WTC11 (cell line): Measurements from ENCODE around the gene HPSE2. TPM values are rescaled to one million over a fixed set of nuclear protein-coding genes. Genes with fewer than 3 reads are reported as not detected.

Source experiments
- ATAC-seq: fragments of 200-7000 bp; cut with Tn5 transposase; 2 replicates; pipeline ENCODE4 v1.10.0; 2021; ENCODE audit warnings: mild to moderate bottlenecking, moderate library complexity
- CTCF ChIA-PET: fragments of 300-600 bp; sonication (Branson Sonifier 250); formaldehyde crosslinking; loops from one replicate; lab custom pipeline; 2021; ENCODE audit warnings: antibody characterized with exemption; lab: Charles Lee
- POLR2A ChIA-PET: fragments of 350-600 bp; sonication (Branson Sonifier 250); formaldehyde crosslinking; loops from one replicate; lab custom pipeline; 2021; ENCODE audit warnings: antibody characterized with exemption; lab: Charles Lee
- DNase-seq: peaks from one replicate; pipeline ENCODE4 v3.0.0; 2021; ENCODE audit warnings: low spot score
- H3K27ac Mint-ChIP-seq: 2 replicates; pipeline ENCODE4 v1.8.0; 2021; ENCODE audit warnings: mixed read lengths
- H3K27me3 Mint-ChIP-seq: 2 replicates; pipeline ENCODE4 v1.8.0; 2021; ENCODE audit warnings: low read depth, mild to moderate bottlenecking, moderate library complexity, mixed read lengths
- H3K36me3 Mint-ChIP-seq: 2 replicates; pipeline ENCODE4 v1.8.0; 2021; ENCODE audit warnings: mixed read lengths
- H3K4me1 Mint-ChIP-seq: 2 replicates; pipeline ENCODE4 v1.8.0; 2022; ENCODE audit warnings: mixed read lengths
- H3K4me3 Mint-ChIP-seq: 2 replicates; pipeline ENCODE4 v1.8.0; 2021; ENCODE audit warnings: mild to moderate bottlenecking, moderate library complexity, mixed read lengths
- H3K9me3 Mint-ChIP-seq: 2 replicates; pipeline ENCODE4 v1.8.0; 2021; ENCODE audit warnings: mixed read lengths
- EMX1 ChIP-seq: fragments of 250-450 bp; sonication (Bioruptor Pico); IDR thresholded peaks from 2 replicates; pipeline ENCODE4 v1.8.0; 2021; ENCODE audit warnings: mild to moderate bottlenecking
- FOXJ3 ChIP-seq: sonication (generic); formaldehyde crosslinking; IDR thresholded peaks from 2 replicates; pipeline ENCODE4 v1.9.0; 2021; ENCODE audit warnings: missing genetic modification reagents, mild to moderate bottlenecking, borderline replicate concordance
- GTF2I ChIP-seq: fragments of 250-450 bp; sonication (Bioruptor Pico); conservative IDR thresholded peaks from 2 replicates; pipeline ENCODE4 v1.4.0; 2021; ENCODE audit warnings: mild to moderate bottlenecking
- IRF2 ChIP-seq: sonication (generic); formaldehyde crosslinking; IDR thresholded peaks from 2 replicates; pipeline ENCODE4 v1.8.0; 2022; ENCODE audit warnings: low read depth, missing genetic modification reagents, borderline replicate concordance
- JAZF1 ChIP-seq: fragments of 250-450 bp; sonication (Bioruptor Pico); IDR thresholded peaks from 2 replicates; pipeline ENCODE4 v1.9.0; 2021; ENCODE audit warnings: moderate library complexity, mild to moderate bottlenecking, inconsistent platforms
- JUN ChIP-seq: sonication (generic); formaldehyde crosslinking; IDR thresholded peaks from 2 replicates; pipeline ENCODE4 v1.8.0; 2023; ENCODE audit warnings: mild to moderate bottlenecking, missing genetic modification reagents
- KAT7 ChIP-seq: sonication (generic); formaldehyde crosslinking; IDR thresholded peaks from 2 replicates; pipeline ENCODE4 v1.8.1; 2023; ENCODE audit warnings: missing genetic modification reagents, mild to moderate bottlenecking, borderline replicate concordance
- NR1H2 ChIP-seq: sonication (generic); formaldehyde crosslinking; IDR thresholded peaks from 2 replicates; pipeline ENCODE4 v1.9.0; 2021; ENCODE audit warnings: mild to moderate bottlenecking, moderate library complexity, missing genetic modification reagents
- SOX15 ChIP-seq: fragments of 250-450 bp; sonication (Bioruptor Pico); IDR thresholded peaks from 2 replicates; pipeline ENCODE4 v1.9.0; 2021; ENCODE audit warnings: mild to moderate bottlenecking
- ZNF138 ChIP-seq: sonication (generic); formaldehyde crosslinking; conservative IDR thresholded peaks from 2 replicates; pipeline ENCODE4 v1.8.1; 2022; ENCODE audit warnings: mild to moderate bottlenecking, moderate library complexity, missing genetic modification reagents
- total RNA-seq: library from RNA; stranded (reverse); gene quantifications from 3 replicates; pipeline ENCODE4 v1.2.3, GENCODE V29; 2021
- TF ChIP-seq, protein P1 (sequence below): sonication (generic); formaldehyde crosslinking; IDR thresholded peaks from 2 replicates; pipeline ENCODE4 v1.8.1; 2023; ENCODE audit warnings: mild to moderate bottlenecking, missing genetic modification reagents, borderline replicate concordance
- TF ChIP-seq, protein P2 (sequence below): fragments of 250-450 bp; sonication (Bioruptor Pico); conservative IDR thresholded peaks from 2 replicates; pipeline ENCODE4 v1.9.0; 2021; ENCODE audit warnings: mild to moderate bottlenecking
- TF ChIP-seq, protein P3 (sequence below): sonication (generic); formaldehyde crosslinking; IDR thresholded peaks from 2 replicates; pipeline ENCODE4 v1.8.0; 2022; ENCODE audit warnings: missing genetic modification reagents
- TF ChIP-seq, protein P4 (sequence below): fragments of 250-450 bp; sonication (Bioruptor Pico); IDR thresholded peaks from 2 replicates; pipeline ENCODE4 v1.8.0; 2021; ENCODE audit warnings: mild to moderate bottlenecking
- TF ChIP-seq, protein P5 (sequence below): sonication (generic); formaldehyde crosslinking; IDR thresholded peaks from 2 replicates; pipeline ENCODE4 v1.8.1; 2022; ENCODE audit warnings: missing genetic modification reagents, borderline replicate concordance
- TF ChIP-seq, protein P6 (sequence below): sonication (generic); formaldehyde crosslinking; IDR thresholded peaks from 2 replicates; pipeline ENCODE4 v1.8.0; 2023; ENCODE audit warnings: mild to moderate bottlenecking, missing genetic modification reagents
- TF ChIP-seq, protein P7 (sequence below): sonication (generic); formaldehyde crosslinking; IDR thresholded peaks from 2 replicates; pipeline ENCODE4 v1.8.1; 2023; ENCODE audit warnings: mild to moderate bottlenecking, missing genetic modification reagents

The HPSE2 gene
- total RNA-seq, 1 experiment from 2014 or later, result 0.66 TPM

DNA sequence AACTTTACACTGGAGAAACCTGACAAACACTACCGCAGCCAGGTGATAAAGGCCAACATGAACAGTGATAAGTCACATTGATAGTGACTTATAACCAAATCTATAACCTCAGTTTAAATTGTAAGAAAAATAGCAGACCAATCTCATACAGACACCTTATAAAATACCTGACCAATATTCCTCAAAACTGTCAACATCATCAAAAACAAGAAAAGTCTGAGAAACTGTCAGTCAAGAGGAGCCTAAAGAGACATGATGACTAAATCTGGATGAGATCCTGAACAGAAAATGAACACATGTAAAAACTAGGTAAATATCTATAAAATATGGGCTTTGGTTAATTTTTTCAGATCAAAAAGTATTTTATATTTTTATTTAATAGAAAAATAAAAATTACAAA lies 233.3 kb downstream of the HPSE2 start (continued):
- TF ChIP-seq, protein P1, sequence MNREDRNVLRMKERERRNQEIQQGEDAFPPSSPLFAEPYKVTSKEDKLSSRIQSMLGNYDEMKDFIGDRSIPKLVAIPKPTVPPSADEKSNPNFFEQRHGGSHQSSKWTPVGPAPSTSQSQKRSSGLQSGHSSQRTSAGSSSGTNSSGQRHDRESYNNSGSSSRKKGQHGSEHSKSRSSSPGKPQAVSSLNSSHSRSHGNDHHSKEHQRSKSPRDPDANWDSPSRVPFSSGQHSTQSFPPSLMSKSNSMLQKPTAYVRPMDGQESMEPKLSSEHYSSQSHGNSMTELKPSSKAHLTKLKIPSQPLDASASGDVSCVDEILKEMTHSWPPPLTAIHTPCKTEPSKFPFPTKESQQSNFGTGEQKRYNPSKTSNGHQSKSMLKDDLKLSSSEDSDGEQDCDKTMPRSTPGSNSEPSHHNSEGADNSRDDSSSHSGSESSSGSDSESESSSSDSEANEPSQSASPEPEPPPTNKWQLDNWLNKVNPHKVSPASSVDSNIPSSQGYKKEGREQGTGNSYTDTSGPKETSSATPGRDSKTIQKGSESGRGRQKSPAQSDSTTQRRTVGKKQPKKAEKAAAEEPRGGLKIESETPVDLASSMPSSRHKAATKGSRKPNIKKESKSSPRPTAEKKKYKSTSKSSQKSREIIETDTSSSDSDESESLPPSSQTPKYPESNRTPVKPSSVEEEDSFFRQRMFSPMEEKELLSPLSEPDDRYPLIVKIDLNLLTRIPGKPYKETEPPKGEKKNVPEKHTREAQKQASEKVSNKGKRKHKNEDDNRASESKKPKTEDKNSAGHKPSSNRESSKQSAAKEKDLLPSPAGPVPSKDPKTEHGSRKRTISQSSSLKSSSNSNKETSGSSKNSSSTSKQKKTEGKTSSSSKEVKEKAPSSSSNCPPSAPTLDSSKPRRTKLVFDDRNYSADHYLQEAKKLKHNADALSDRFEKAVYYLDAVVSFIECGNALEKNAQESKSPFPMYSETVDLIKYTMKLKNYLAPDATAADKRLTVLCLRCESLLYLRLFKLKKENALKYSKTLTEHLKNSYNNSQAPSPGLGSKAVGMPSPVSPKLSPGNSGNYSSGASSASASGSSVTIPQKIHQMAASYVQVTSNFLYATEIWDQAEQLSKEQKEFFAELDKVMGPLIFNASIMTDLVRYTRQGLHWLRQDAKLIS (CRISPR knock-in tag), result no peak
- TF ChIP-seq GTF2I (CRISPR knock-in tag), result no peak
- no peak for TF ChIP-seq FOXJ3 (CRISPR knock-in tag)
- no peak for TF ChIP-seq JAZF1 (CRISPR knock-in tag)
- no peak for TF ChIP-seq SOX15 (CRISPR knock-in tag)

DNA sequence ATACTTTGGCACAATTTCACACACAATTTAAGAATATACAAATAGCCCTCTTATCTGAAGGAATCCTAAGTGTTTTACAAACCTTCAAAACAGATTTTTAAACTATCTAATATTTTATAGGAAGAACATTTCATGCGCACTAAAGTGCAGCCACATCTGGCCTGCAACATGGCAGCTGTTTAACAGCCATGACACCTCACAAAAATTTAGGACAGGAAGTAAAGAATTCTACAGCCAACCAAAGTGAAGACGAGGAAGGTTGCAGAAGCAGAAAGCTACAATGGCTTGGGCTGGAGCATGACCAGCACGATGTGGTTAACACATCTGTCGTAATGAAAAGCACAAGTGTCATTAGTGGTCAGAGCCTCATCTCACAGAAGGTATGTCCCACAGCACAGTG lies 238.1 kb downstream of the HPSE2 start:
- Mint-ChIP-seq H3K4me3 (no peak overlapping the region), H3K36me3 (no peaks in the 10 kb centered on the region), H3K27me3 (no peaks in the 10 kb centered on the region), H3K27ac (no peak overlapping the region), H3K9me3 (peaks cover 3% of the 10 kb centered on the region; the same call in 1 of the 2 replicates), H3K4me1 (no peaks in the 10 kb centered on the region)
- POLR2A ChIA-PET, result no interaction called here
- DNase-seq (no peak), ATAC-seq (no peak)
- TF ChIP-seq, protein P2, sequence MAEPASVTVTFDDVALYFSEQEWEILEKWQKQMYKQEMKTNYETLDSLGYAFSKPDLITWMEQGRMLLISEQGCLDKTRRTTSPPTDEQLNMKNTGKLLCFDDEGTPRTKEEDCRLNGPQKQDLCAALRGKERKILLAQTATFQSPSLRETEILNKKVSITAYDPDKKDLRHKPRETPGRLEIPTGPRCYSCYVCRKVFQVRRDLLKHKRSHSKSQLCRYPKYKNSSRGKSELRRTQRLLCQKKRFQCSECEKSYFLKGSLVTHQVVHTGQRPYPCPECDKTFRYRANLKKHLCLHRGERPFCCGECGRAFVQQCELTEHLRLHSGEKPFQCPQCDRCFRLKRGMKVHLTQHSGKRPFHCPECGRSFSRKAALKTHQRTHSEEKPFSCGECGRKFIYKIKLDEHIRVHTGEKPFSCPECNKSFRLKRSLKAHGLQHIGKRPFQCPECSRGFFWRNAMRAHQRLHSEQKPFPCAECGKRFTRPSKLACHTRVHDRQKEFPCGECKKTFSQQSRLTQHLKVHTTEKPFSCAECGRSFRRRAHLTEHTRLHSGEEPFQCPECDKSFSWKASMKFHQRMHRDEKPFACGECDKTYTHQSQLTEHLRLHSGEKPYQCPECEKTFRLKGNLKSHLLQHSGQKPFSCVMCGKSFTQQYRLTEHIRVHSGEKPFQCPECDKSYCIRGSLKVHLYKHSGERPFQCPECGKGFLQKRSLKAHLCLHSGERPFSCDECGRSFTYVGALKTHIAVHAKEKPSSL (CRISPR knock-in tag), result no peak
- TF ChIP-seq, protein P3, sequence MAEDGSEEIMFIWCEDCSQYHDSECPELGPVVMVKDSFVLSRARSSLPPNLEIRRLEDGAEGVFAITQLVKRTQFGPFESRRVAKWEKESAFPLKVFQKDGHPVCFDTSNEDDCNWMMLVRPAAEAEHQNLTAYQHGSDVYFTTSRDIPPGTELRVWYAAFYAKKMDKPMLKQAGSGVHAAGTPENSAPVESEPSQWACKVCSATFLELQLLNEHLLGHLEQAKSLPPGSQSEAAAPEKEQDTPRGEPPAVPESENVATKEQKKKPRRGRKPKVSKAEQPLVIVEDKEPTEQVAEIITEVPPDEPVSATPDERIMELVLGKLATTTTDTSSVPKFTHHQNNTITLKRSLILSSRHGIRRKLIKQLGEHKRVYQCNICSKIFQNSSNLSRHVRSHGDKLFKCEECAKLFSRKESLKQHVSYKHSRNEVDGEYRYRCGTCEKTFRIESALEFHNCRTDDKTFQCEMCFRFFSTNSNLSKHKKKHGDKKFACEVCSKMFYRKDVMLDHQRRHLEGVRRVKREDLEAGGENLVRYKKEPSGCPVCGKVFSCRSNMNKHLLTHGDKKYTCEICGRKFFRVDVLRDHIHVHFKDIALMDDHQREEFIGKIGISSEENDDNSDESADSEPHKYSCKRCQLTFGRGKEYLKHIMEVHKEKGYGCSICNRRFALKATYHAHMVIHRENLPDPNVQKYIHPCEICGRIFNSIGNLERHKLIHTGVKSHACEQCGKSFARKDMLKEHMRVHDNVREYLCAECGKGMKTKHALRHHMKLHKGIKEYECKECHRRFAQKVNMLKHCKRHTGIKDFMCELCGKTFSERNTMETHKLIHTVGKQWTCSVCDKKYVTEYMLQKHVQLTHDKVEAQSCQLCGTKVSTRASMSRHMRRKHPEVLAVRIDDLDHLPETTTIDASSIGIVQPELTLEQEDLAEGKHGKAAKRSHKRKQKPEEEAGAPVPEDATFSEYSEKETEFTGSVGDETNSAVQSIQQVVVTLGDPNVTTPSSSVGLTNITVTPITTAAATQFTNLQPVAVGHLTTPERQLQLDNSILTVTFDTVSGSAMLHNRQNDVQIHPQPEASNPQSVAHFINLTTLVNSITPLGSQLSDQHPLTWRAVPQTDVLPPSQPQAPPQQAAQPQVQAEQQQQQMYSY (CRISPR knock-in tag), result no peak
- TF ChIP-seq ZNF138 (CRISPR knock-in tag) (no peak), JUN (CRISPR knock-in tag) (no peak), KAT7 (no peak), IRF2 (CRISPR knock-in tag) (no peak), FOXJ3 (CRISPR knock-in tag) (no peak), EMX1 (CRISPR knock-in tag) (no peak), NR1H2 (CRISPR knock-in tag) (no peak)
- TF ChIP-seq, protein P4, sequence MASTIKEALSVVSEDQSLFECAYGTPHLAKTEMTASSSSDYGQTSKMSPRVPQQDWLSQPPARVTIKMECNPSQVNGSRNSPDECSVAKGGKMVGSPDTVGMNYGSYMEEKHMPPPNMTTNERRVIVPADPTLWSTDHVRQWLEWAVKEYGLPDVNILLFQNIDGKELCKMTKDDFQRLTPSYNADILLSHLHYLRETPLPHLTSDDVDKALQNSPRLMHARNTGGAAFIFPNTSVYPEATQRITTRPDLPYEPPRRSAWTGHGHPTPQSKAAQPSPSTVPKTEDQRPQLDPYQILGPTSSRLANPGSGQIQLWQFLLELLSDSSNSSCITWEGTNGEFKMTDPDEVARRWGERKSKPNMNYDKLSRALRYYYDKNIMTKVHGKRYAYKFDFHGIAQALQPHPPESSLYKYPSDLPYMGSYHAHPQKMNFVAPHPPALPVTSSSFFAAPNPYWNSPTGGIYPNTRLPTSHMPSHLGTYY (CRISPR knock-in tag), result no peak
- TF ChIP-seq, protein P5, sequence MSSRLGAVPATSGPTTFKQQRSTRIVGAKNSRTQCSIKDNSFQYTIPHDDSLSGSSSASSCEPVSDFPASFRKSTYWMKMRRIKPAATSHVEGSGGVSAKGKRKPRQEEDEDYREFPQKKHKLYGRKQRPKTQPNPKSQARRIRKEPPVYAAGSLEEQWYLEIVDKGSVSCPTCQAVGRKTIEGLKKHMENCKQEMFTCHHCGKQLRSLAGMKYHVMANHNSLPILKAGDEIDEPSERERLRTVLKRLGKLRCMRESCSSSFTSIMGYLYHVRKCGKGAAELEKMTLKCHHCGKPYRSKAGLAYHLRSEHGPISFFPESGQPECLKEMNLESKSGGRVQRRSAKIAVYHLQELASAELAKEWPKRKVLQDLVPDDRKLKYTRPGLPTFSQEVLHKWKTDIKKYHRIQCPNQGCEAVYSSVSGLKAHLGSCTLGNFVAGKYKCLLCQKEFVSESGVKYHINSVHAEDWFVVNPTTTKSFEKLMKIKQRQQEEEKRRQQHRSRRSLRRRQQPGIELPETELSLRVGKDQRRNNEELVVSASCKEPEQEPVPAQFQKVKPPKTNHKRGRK (CRISPR knock-in tag), result no peak
- TF ChIP-seq, protein P6, sequence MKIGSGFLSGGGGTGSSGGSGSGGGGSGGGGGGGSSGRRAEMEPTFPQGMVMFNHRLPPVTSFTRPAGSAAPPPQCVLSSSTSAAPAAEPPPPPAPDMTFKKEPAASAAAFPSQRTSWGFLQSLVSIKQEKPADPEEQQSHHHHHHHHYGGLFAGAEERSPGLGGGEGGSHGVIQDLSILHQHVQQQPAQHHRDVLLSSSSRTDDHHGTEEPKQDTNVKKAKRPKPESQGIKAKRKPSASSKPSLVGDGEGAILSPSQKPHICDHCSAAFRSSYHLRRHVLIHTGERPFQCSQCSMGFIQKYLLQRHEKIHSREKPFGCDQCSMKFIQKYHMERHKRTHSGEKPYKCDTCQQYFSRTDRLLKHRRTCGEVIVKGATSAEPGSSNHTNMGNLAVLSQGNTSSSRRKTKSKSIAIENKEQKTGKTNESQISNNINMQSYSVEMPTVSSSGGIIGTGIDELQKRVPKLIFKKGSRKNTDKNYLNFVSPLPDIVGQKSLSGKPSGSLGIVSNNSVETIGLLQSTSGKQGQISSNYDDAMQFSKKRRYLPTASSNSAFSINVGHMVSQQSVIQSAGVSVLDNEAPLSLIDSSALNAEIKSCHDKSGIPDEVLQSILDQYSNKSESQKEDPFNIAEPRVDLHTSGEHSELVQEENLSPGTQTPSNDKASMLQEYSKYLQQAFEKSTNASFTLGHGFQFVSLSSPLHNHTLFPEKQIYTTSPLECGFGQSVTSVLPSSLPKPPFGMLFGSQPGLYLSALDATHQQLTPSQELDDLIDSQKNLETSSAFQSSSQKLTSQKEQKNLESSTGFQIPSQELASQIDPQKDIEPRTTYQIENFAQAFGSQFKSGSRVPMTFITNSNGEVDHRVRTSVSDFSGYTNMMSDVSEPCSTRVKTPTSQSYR (CRISPR knock-in tag), result no peak
- TF ChIP-seq, protein P7, sequence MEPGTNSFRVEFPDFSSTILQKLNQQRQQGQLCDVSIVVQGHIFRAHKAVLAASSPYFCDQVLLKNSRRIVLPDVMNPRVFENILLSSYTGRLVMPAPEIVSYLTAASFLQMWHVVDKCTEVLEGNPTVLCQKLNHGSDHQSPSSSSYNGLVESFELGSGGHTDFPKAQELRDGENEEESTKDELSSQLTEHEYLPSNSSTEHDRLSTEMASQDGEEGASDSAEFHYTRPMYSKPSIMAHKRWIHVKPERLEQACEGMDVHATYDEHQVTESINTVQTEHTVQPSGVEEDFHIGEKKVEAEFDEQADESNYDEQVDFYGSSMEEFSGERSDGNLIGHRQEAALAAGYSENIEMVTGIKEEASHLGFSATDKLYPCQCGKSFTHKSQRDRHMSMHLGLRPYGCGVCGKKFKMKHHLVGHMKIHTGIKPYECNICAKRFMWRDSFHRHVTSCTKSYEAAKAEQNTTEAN (CRISPR knock-in tag), result no peak
- CTCF ChIA-PET, result no interaction called here
